ENCODE data around the gene C19orf67. TPM values are rescaled to one million over a fixed set of nuclear protein-coding genes. Genes with fewer than 3 reads are reported as not detected.

C19orf67 gene
- total RNA-seq, 1 donor from 2014 or later = 0.45 TPM

DNA sequence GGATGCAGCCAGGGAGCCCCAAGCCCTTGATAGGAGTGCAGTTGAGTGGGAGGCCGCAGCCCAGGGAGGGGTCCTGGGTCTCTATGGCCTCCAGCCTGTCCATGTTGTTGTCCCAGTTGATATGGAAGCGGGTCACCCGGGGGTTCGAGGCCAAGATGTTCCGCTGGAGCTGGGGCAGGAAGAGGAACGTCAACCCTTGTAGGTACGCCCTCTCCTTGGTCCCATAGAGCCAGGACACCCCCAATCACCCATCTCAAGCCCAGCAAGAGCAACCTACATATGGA, 34.9 kb upstream of the C19orf67 start:
- no peaks in the 10 kb centered on the region for H3K36me3 Mint-ChIP-seq
- TF ChIP-seq, protein P1, sequence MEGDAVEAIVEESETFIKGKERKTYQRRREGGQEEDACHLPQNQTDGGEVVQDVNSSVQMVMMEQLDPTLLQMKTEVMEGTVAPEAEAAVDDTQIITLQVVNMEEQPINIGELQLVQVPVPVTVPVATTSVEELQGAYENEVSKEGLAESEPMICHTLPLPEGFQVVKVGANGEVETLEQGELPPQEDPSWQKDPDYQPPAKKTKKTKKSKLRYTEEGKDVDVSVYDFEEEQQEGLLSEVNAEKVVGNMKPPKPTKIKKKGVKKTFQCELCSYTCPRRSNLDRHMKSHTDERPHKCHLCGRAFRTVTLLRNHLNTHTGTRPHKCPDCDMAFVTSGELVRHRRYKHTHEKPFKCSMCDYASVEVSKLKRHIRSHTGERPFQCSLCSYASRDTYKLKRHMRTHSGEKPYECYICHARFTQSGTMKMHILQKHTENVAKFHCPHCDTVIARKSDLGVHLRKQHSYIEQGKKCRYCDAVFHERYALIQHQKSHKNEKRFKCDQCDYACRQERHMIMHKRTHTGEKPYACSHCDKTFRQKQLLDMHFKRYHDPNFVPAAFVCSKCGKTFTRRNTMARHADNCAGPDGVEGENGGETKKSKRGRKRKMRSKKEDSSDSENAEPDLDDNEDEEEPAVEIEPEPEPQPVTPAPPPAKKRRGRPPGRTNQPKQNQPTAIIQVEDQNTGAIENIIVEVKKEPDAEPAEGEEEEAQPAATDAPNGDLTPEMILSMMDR (IDR thresholded peaks at IDR 0.05; ENCODE audit: unreplicated experiment) = no peak
- H3K4me1 Mint-ChIP-seq = peaks cover 22% of the 10 kb centered on the region
- H3K27me3 Mint-ChIP-seq (ENCODE audit: low read depth) = no peaks in the 10 kb centered on the region
- no peaks in the 10 kb centered on the region for H3K9me3 Mint-ChIP-seq
- H3K27ac Mint-ChIP-seq = no peak overlapping the region
- no peak for DNase-seq (ENCODE audit: low spot score in 2 of 2, unreplicated experiment in 2 of 2)
- no peak overlapping the region for H3K4me3 Mint-ChIP-seq

GRCh38 chr19:14119644-14120496, 34.3 kb upstream of the C19orf67 start:
- Mint-ChIP-seq H3K27ac (peak overlapping the region; percentile 66), H3K27me3 (ENCODE audit: low read depth) (no peaks in the 10 kb centered on the region), H3K4me3 (no peak overlapping the region), H3K4me1 (peaks cover 23% of the 10 kb centered on the region), H3K36me3 (no peaks in the 10 kb centered on the region), H3K9me3 (no peaks in the 10 kb centered on the region)
- TF ChIP-seq, protein P1 (IDR thresholded peaks at IDR 0.05; ENCODE audit: unreplicated experiment) = no peak
- no peak for DNase-seq (ENCODE audit: low spot score in 2 of 2, unreplicated experiment in 2 of 2)

- Mint-ChIP-seq H3K27ac (peak overlapping the region; percentile 95), H3K4me3 (peak overlapping the region; percentile 91), H3K9me3 (no peaks in the 10 kb centered on the region), H3K27me3 (ENCODE audit: low read depth) (no peaks in the 10 kb centered on the region), H3K4me1 (peaks cover 23% of the 10 kb centered on the region), H3K36me3 (no peaks in the 10 kb centered on the region)
- TF ChIP-seq, protein P1 (IDR thresholded peaks at IDR 0.05; ENCODE audit: unreplicated experiment) = no peak
- DNase-seq (ENCODE audit: low spot score in 2 of 2, unreplicated experiment in 2 of 2) = no peak
Measured at GRCh38 chr19:14119146-14119545, 33.6 kb upstream of the C19orf67 start.

- TF ChIP-seq, protein P1 (IDR thresholded peaks at IDR 0.05; ENCODE audit: unreplicated experiment) = no peak
- peak in 1 of 2 experiments; percentile 49 for DNase-seq (ENCODE audit: low spot score in 2 of 2, unreplicated experiment in 2 of 2)
- peak overlapping the region; percentile 95 for H3K27ac Mint-ChIP-seq
- peak overlapping the region; percentile 91 for H3K4me3 Mint-ChIP-seq
- no peaks in the 10 kb centered on the region for H3K27me3 Mint-ChIP-seq (ENCODE audit: low read depth)
- H3K9me3 Mint-ChIP-seq = no peaks in the 10 kb centered on the region
- H3K4me1 Mint-ChIP-seq = peaks cover 24% of the 10 kb centered on the region
- no peaks in the 10 kb centered on the region for H3K36me3 Mint-ChIP-seq
Measured at GRCh38 chr19:14118165-14119051, 32.8 kb upstream of the C19orf67 start.

DNA sequence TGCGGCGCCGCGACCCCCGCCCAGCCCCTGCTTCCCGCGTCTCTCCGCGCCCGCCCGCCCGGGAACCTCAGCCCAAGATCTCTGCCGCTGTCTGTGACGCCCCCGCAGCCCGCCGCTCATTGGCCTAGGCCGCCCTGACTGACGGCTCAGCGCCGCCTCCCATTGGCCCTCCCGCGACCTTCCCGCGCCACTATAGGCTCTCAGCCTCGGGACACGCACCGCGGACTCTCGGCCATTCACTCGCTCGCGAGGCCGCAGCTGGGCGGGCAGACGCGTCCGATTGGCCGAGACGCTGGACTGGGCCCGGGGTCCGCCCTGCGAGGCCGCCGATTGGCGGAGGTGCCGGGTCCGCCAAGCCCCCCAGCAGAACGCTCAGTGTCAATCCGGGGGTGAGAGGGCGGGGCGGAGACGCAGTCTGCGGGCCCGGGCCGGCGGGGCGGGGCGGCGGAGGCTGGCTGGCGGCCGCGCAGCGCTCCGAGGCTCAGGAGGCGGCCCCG, 32.1 kb upstream of the C19orf67 start, which contains the start of gene PRKACA:
PRKACA (minus strand) TSS at position 95 of the 497 bp plus-strand sequence. CDS start 215 bp downstream, outside the sequence.
- DNase-seq (ENCODE audit: low spot score in 2 of 2, unreplicated experiment in 2 of 2) = peak; percentile 98
- Mint-ChIP-seq H3K4me3 (peak within 1 kb of the TSS; percentile 91), H3K36me3 (no peaks in the 10 kb centered on the region), H3K27me3 (ENCODE audit: low read depth) (no peaks in the 10 kb centered on the region), H3K9me3 (no peaks in the 10 kb centered on the region), H3K4me1 (peaks cover 30% of the 10 kb centered on the region), H3K27ac (peak within 1 kb of the TSS; percentile 95)
- TF ChIP-seq, protein P1 (IDR thresholded peaks at IDR 0.05; ENCODE audit: unreplicated experiment) = no peak
